GM21576 (cell line): ENCODE results near the gene PROK1.

Experiments
- ATAC-seq: cut with Tn5 transposase; IDR thresholded peaks from one replicate; pipeline ENCODE4 v1.9.1; 2021; ENCODE audit warnings: mild to moderate bottlenecking, moderate library complexity; ENCODE audit not compliant: unreplicated experiment

Gene PROK1

GRCh38 chr1:110487726-110488125 is 36.8 kb downstream of the PROK1 start:
- no peak for ATAC-seq

GRCh38 chr1:110488161-110488560 is 37.2 kb downstream of the PROK1 start:
- ATAC-seq = no peak

GRCh38 chr1:110488867-110489266 is 37.9 kb downstream of the PROK1 start:
- ATAC-seq = no peak

GRCh38 chr1:110489406-110489805 is 38.5 kb downstream of the PROK1 start:
- ATAC-seq = no peak

- no peak for ATAC-seq
Measured at GRCh38 chr1:110489973-110490542, 39.1 kb downstream of the PROK1 start.

GRCh38 chr1:110490791-110491451 is 40.0 kb downstream of the PROK1 start:
- no peak for ATAC-seq

GRCh38 chr1:110492573-110492972 is 41.6 kb downstream of the PROK1 start:
- ATAC-seq = no peak

- ATAC-seq = no peak
Measured at GRCh38 chr1:110493059-110493699, 42.2 kb downstream of the PROK1 start.

GRCh38 chr1:110494036-110494435 is 43.1 kb downstream of the PROK1 start:
- no peak for ATAC-seq

GRCh38 chr1:110494522-110495406 is 43.8 kb downstream of the PROK1 start:
- no peak for ATAC-seq

GRCh38 chr1:110495926-110496600 is 45.1 kb downstream of the PROK1 start:
- no peak for ATAC-seq

- ATAC-seq = no peak
Measured at GRCh38 chr1:110498270-110498669, 47.3 kb downstream of the PROK1 start.

GRCh38 chr1:110501488-110502132 is 50.7 kb downstream of the PROK1 start:
- no peak for ATAC-seq

GRCh38 chr1:110502402-110503151 is 51.6 kb downstream of the PROK1 start:
- ATAC-seq = no peak

- ATAC-seq = no peak
Measured at GRCh38 chr1:110503471-110503870, 52.5 kb downstream of the PROK1 start.

- ATAC-seq = no peak
Measured at GRCh38 chr1:110504226-110504625, 53.3 kb downstream of the PROK1 start.

- no peak for ATAC-seq
Measured at GRCh38 chr1:110505596-110505995, 54.6 kb downstream of the PROK1 start.

- no peak for ATAC-seq
Measured at GRCh38 chr1:110506541-110506940, 55.6 kb downstream of the PROK1 start.
